GM23338 (cell line): ENCODE data around the gene MAT2A. TPM values are rescaled to one million over a fixed set of nuclear protein-coding genes. Genes with fewer than 3 reads are reported as not detected.

Experiments used
- CREB1 ChIP-seq: fragments of 250-450 bp; sonication (Bioruptor Pico); IDR thresholded peaks from 2 replicates; pipeline ENCODE4 v1.5.0; 2020; ENCODE audit warnings: low read depth, mild to moderate bottlenecking, moderate library complexity
- CTCF ChIP-seq, 2 experiments: fragments of 200-600 bp in 1 of 2; sonication (generic) in 1 of 2; conservative IDR thresholded peaks; 2 replicates each; pipeline versions ENCODE4 v1.5.1 to v1.6.1; 2016 to 2017; ENCODE audit warnings: antibody characterized with exemption in 2 of 2, low read depth in 2 of 2, mild to moderate bottlenecking in 2 of 2, moderate library complexity in 1 of 2
- EZH2 ChIP-seq: fragments of 200-600 bp; sonication (generic); IDR thresholded peaks from one replicate; pipeline ENCODE4 v1.8.0; 2017; ENCODE audit warnings: antibody characterized with exemption, mild to moderate bottlenecking, low read depth; ENCODE audit not compliant: unreplicated experiment
- NANOG ChIP-seq: IDR thresholded peaks from 2 replicates; pipeline ENCODE4 v1.6.1; 2016; ENCODE audit warnings: antibody characterized with exemption, borderline replicate concordance
- POLR2AphosphoS5 ChIP-seq: IDR thresholded peaks from 2 replicates; pipeline ENCODE4 v1.6.1; 2016; ENCODE audit warnings: antibody characterized with exemption, low read depth
- REST ChIP-seq: IDR thresholded peaks from one replicate; pipeline ENCODE4 v1.6.1; 2018; ENCODE audit warnings: antibody characterized with exemption; ENCODE audit not compliant: unreplicated experiment
- ZNF114 ChIP-seq: fragments of 250-450 bp; sonication (Bioruptor Pico); IDR thresholded peaks from 2 replicates; pipeline ENCODE4 v1.5.0; 2020; ENCODE audit warnings: mild to moderate bottlenecking, moderate library complexity
- ZNF331 ChIP-seq: fragments of 250-450 bp; sonication (Bioruptor Pico); IDR thresholded peaks from 2 replicates; pipeline ENCODE4 v1.5.0; 2020; ENCODE audit warnings: low read depth, mild to moderate bottlenecking, moderate library complexity
- polyA plus RNA-seq: library from polyadenylated mRNA; unstranded; fragments of >200 nt; fragmentation: Nextera tagmentation; extraction: Ambion mirVana; gene quantifications from 2 replicates; pipeline ENCODE4 v1.2.1, GENCODE V29; 2016
- total RNA-seq: library from RNA; depleted of rRNA; stranded (reverse); fragments of >200 nt; shearing (Covaris generic); gene quantifications from 2 replicates; pipeline ENCODE4 v1.2.3, GENCODE V29; 2014
- TF ChIP-seq, protein P1 (sequence below): fragments of 250-450 bp; sonication (Bioruptor Pico); IDR thresholded peaks from 2 replicates; pipeline ENCODE4 v1.5.0; 2020; ENCODE audit warnings: mild to moderate bottlenecking, moderate library complexity
- TF ChIP-seq, protein P2 (sequence below): IDR thresholded peaks from 2 replicates; pipeline ENCODE4 v1.6.1; 2016; ENCODE audit warnings: antibody characterized with exemption

Gene MAT2A
- total and polyA plus RNA-seq, 2 experiments from 2014 or later: 105 to 232 TPM

- TF ChIP-seq, protein P1, sequence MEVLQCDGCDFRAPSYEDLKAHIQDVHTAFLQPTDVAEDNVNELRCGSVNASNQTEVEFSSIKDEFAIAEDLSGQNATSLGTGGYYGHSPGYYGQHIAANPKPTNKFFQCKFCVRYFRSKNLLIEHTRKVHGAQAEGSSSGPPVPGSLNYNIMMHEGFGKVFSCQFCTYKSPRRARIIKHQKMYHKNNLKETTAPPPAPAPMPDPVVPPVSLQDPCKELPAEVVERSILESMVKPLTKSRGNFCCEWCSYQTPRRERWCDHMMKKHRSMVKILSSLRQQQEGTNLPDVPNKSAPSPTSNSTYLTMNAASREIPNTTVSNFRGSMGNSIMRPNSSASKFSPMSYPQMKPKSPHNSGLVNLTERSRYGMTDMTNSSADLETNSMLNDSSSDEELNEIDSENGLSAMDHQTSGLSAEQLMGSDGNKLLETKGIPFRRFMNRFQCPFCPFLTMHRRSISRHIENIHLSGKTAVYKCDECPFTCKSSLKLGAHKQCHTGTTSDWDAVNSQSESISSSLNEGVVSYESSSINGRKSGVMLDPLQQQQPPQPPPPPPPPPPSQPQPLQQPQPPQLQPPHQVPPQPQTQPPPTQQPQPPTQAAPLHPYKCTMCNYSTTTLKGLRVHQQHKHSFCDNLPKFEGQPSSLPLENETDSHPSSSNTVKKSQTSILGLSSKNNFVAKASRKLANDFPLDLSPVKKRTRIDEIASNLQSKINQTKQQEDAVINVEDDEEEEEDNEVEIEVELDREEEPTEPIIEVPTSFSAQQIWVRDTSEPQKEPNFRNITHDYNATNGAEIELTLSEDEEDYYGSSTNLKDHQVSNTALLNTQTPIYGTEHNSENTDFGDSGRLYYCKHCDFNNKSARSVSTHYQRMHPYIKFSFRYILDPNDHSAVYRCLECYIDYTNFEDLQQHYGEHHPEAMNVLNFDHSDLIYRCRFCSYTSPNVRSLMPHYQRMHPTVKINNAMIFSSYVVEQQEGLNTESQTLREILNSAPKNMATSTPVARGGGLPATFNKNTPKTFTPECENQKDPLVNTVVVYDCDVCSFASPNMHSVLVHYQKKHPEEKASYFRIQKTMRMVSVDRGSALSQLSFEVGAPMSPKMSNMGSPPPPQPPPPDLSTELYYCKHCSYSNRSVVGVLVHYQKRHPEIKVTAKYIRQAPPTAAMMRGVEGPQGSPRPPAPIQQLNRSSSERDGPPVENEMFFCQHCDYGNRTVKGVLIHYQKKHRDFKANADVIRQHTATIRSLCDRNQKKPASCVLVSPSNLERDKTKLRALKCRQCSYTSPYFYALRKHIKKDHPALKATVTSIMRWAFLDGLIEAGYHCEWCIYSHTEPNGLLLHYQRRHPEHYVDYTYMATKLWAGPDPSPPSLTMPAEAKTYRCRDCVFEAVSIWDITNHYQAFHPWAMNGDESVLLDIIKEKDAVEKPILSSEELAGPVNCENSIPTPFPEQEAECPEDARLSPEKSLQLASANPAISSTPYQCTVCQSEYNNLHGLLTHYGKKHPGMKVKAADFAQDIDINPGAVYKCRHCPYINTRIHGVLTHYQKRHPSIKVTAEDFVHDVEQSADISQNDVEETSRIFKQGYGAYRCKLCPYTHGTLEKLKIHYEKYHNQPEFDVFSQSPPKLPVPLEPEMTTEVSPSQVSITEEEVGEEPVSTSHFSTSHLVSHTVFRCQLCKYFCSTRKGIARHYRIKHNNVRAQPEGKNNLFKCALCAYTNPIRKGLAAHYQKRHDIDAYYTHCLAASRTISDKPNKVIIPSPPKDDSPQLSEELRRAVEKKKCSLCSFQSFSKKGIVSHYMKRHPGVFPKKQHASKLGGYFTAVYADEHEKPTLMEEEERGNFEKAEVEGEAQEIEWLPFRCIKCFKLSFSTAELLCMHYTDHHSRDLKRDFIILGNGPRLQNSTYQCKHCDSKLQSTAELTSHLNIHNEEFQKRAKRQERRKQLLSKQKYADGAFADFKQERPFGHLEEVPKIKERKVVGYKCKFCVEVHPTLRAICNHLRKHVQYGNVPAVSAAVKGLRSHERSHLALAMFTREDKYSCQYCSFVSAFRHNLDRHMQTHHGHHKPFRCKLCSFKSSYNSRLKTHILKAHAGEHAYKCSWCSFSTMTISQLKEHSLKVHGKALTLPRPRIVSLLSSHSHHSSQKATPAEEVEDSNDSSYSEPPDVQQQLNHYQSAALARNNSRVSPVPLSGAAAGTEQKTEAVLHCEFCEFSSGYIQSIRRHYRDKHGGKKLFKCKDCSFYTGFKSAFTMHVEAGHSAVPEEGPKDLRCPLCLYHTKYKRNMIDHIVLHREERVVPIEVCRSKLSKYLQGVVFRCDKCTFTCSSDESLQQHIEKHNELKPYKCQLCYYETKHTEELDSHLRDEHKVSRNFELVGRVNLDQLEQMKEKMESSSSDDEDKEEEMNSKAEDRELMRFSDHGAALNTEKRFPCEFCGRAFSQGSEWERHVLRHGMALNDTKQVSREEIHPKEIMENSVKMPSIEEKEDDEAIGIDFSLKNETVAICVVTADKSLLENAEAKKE (CRISPR knock-in tag): no peak
- TF ChIP-seq ZNF331 (CRISPR knock-in tag) (no peak), POLR2AphosphoS5 (no peak), ZNF114 (CRISPR knock-in tag) (no peak), NANOG (no peak), CREB1 (CRISPR knock-in tag) (no peak), CTCF (conservative IDR thresholded peaks at IDR 0.05; ENCODE audit: low read depth in 2 of 2) (no peak), REST (no peak), EZH2 (no peak)
- TF ChIP-seq, protein P2, sequence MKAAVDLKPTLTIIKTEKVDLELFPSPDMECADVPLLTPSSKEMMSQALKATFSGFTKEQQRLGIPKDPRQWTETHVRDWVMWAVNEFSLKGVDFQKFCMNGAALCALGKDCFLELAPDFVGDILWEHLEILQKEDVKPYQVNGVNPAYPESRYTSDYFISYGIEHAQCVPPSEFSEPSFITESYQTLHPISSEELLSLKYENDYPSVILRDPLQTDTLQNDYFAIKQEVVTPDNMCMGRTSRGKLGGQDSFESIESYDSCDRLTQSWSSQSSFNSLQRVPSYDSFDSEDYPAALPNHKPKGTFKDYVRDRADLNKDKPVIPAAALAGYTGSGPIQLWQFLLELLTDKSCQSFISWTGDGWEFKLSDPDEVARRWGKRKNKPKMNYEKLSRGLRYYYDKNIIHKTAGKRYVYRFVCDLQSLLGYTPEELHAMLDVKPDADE: no peak
Observed at GRCh38 chr2:85529809-85530208, 9.2 kb upstream of the MAT2A start (continued).
